H7 (cell line): ENCODE data around the gene CBX8. TPM values are rescaled to one million over a fixed set of nuclear protein-coding genes. Genes with fewer than 3 reads are reported as not detected.

ENCODE experiments used
- DNase-seq: peaks from one replicate; pipeline ENCODE4 v3.0.0; 2012
- H3K27me3 ChIP-seq: 2 replicates; pipeline ENCODE4 v1.6.0; 2011; ENCODE audit warnings: mild to moderate bottlenecking, low read length; ENCODE audit not compliant: control insufficient read depth, insufficient read depth
- H3K36me3 ChIP-seq: replicated peaks from 2 replicates; pipeline ENCODE4 v1.5.1; 2011; ENCODE audit warnings: low read length; ENCODE audit not compliant: control insufficient read depth, insufficient read depth
- H3K4me3 ChIP-seq: 2 replicates; pipeline ENCODE4 v1.5.1; 2011; ENCODE audit warnings: low read depth, mild to moderate bottlenecking, control low read depth, low read length, moderate library complexity; ENCODE audit not compliant: insufficient read depth
- total RNA-seq: library from RNA; depleted of rRNA; stranded (reverse); fragments of >200 nt; shearing (Covaris generic); gene quantifications from 2 replicates; pipeline ENCODE4 v1.2.3, GENCODE V29; 2014; rRNA removed

CBX8 gene
- 1.4 and 1.9 TPM in 2 replicates for total RNA-seq

DNA sequence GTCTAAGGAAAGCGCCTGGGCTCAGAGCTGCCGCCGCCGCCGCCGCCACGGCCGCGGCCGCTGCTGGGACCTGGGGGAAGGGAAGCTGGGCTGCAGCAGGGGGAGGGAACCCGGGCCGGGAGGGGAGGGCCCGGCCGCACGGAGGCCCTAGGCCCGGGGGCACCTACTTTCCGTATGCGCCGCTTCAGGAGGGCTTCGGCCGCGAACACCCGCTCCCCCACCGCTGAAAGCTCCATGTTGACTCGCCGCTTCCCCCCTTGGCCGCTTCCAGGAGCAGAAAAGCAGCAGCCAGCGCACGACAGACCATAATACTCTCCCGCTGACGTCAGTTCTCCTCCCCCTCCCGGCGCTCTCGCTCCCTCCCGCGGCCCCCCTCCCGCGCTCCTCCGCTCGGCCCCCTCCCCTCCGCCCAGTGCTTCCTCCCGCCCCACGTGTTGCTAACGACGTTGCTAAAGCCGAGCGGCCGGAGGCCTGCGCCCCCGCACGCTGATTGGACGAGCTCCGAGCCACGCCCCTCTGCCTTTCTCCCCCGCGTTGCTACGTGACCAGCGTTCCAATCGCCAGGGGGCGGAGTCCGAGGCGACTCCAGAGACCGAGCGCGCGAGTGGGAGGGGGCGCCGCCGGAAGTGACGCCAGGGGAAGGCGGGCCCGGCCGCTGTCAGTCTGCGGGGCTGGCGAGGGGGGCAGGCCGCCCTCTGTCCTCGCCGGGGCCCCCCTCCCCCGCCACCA is at the start of gene CBX8:
TSS of gene CBX8 (minus strand) at position 315 of the 729 bp plus-strand sequence. CDS start at position 236, 79 bp downstream.
- H3K4me3 ChIP-seq, result peak within 1 kb of the TSS; percentile 71
- H3K27me3 ChIP-seq, result peaks cover 91% of the 10 kb centered on the region
- peak; percentile 100 for DNase-seq
- no peaks in the 10 kb centered on the region for H3K36me3 ChIP-seq

DNA sequence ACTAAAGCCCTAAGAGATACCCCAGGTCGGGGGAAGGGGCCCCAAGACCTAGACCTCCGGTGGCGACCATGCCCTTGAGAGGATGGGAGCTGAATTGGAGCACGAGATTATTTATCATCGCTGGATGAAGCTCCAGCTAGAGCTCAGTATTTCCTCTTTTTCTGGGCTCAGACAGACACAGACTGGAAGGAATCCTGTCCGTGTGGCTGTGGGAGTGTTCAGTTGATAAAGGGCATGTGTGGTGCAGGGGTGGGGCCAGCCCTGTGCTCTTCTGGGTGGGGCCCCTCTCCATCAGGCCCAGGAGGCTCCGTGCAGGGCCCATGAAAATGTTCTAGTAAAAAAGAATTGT is 48.7 kb upstream of the CBX8 start:
- H3K4me3 ChIP-seq, result no peak overlapping the region
- no peak for DNase-seq
- no peaks in the 10 kb centered on the region for H3K36me3 ChIP-seq
- peaks cover 55% of the 10 kb centered on the region for H3K27me3 ChIP-seq

DNA sequence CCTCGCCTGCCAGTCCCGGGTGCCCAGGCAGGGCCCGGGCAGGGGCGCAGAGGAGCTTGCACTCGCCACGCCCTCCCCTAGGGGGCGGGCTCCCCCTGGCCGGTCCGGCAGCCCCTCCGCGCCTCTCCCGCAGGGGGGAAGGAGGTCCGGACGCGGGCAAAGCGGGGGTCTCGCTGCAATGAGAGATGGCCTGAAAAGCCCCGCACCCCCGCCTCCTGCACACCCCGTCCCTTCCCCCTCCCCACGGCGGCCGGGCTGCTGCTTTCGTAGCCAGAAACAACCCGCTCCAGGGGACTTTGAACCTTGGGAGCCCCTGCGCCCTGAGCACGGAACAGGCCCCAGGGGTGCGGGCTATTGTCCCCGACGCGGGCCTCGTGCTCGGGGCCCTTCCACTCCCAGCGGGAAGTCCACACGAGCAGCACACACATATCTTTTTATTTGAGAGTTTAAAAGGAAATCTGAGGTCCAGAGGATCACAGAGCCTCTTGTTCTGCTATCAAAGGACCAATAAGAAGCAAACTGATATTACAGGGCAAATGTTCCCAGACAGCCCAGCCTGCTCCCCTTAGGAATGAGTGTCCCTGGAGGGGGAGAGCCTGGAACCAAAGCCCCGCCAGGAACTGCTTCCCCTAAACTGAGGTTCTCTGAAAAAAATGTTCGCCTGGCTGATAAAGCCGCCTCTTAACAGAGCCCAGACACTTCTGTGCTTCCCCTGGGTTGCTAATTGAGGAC is 48.2 kb upstream of the CBX8 start:
- peak overlapping the region; percentile 23 for H3K4me3 ChIP-seq
- peak; percentile 99 for DNase-seq
- peaks cover 60% of the 10 kb centered on the region for H3K27me3 ChIP-seq
- H3K36me3 ChIP-seq, result no peaks in the 10 kb centered on the region

DNA sequence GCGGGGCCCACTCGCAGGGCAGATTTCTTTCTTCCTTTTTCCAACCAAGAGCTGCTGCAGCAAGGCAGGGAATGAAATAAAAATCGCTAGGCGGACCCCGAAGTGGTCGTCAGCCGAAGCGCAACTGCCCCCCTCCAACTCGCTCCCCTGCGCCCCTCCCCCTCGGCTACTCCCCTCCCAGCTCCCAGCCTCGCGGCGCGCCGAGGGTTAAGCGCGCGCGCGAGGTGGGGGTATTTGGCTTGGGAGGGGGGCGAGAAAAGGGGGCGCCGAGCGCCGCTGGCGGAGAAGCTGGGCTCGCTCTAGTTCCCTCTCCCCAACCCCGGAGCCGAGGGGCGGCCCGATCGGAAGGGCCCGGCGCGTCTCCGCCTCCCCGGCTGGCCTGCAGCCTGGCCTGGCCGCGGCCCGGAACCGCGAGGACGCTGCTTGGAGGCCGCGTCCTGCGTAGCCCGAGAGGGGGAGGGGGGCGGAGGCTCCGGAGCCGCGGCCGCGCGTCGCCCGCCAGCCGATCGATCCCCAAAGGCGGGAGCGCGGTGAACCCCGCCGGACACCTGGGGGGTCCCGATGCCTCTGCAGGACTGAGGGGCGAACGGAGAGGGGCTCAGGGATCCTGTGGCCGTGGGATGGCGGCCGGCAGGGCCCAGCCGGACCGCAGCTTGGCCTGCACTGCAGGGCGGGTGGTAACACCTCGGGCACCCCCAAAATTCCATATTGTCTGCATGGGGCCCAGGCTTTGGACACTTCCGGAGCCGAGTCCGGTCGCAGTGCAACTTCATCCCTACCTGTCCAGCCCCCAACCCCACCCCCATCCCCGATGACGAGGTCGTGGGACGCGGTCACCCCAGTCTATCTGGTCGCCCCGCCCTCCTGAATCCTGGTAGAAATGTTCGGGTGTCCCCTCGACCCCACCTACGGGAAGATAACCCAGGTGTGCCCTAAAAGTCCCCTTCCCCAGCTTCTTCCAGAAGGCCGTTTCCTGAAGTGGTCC is 47.2 kb upstream of the CBX8 start:
- no peaks in the 10 kb centered on the region for H3K36me3 ChIP-seq
- H3K4me3 ChIP-seq, result peak overlapping the region; percentile 48
- H3K27me3 ChIP-seq, result peaks cover 66% of the 10 kb centered on the region
- DNase-seq, result peak; percentile 92

DNA sequence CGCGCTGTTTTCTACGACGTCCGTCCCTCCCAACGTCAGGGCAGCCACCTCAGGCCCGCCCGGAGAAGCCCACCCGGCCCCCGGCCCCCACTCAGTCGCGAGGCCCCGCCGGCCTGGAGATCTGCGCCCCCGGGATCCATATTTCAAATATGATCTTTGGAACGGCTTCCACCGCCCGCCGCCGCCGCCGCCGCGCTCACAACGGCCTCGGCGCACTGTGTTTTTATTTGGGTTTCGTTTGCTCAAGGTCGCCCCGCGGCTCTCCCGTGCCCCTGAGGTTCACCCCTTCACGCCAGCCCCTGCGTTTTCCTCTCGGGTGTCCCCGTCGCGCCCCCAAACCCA is 46.6 kb upstream of the CBX8 start:
- no peaks in the 10 kb centered on the region for H3K36me3 ChIP-seq
- no peak for DNase-seq
- peaks cover 66% of the 10 kb centered on the region for H3K27me3 ChIP-seq
- H3K4me3 ChIP-seq, result peak overlapping the region; percentile 48

DNA sequence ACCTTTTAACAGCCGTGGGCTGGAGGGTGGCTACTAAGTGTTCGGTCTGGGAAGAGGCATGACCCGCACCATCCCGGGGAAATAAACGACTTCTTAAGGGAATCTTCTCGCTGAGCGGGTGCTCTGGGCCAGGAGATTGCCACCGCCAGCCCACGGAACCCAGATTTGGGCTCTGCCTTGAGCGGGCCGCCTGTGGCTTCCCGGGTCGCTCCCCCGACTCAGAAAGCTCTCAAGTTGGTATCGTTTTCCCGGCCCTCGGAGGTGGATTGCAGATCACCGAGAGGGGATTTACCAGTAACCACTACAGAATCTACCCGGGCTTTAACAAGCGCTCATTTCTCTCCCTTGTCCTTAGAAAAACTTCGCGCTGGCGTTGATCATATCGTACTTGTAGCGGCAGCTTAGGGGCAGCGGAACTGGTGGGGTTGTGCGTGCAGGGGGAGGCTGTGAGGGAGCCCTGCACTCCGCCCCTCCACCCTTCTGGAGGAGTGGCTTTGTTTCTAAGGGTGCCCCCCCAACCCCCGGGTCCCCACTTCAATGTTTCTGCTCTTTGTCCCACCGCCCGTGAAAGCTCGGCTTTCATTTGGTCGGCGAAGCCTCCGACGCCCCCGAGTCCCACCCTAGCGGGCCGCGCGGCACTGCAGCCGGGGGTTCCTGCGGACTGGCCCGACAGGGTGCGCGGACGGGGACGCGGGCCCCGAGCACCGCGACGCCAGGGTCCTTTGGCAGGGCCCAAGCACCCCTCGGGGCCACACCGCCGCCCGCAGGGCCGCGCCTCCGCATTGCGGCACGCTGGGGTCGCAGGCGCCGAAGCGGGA is 46.0 kb upstream of the CBX8 start:
- Histone ChIP-seq H3K27me3 (peaks cover 71% of the 10 kb centered on the region), H3K4me3 (peak overlapping the region; percentile 48; the same call in 1 of the 2 replicates)
- peak; percentile 84 for DNase-seq

DNA sequence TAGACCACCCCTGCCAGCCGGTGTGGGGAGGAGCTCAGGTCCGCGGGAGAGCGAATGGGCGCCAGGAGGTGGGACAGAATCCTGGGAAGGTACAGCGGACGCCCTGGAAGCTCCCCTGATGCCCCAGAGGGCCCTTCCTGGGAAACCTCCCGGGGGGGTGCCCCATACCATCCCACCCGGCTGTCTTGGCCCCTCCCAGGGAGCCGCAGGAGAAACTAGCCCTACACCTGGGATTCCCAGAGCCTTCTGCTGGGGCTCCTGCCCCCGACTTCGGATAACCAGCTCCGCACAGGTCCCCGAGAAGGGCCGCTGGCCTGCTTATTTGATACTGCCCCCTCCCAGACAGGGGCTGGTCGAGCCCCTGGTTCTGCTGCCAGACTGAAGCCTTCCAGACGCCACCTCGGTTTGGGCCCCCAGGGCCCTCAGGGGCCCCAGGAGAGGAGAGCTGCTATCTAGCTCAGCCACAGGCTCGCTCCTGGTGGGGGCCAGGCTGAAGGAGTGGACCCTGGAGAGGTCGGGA is 45.3 kb upstream of the CBX8 start:
- H3K4me3 ChIP-seq, result no peak overlapping the region
- DNase-seq, result peak; percentile 86
- peaks cover 77% of the 10 kb centered on the region for H3K27me3 ChIP-seq
- H3K36me3 ChIP-seq, result no peaks in the 10 kb centered on the region

More for the DNA sequence above, 46.0 kb upstream of the CBX8 start:
- H3K36me3 ChIP-seq, result no peaks in the 10 kb centered on the region

DNA sequence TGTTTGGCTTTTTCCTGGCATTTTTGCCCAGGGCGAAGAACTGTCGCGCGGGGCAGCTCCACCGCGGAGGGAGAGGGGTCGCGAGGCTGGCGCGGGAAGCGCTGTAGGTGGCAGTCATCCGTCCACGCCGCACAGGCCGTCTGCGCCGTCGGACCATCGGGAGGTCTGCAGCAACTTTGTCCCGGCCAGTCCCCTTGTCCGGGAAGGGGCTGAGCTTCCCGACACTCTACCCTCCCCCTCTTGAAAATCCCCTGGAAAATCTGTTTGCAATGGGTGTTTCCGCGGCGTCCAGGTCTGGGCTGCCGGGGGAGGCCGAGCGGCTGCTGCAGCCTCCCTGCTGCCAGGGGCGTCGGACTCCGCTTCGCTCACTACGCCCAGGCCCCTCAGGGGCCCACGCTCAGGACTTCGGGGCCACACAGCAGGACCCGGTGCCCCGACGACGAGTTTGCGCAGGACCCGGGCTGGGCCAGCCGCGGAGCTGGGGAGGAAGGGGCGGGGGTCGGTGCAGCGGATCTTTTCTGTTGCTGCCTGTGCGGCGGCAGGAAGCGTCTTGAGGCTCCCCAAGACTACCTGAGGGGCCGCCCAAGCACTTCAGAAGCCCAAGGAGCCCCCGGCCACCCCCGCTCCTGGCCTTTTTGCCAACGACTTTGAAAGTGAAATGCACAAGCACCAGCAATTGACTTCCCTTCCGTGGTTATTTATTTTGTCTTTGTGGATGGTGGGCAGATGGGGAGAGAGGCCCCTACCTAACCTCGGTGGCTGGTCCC is 44.7 kb upstream of the CBX8 start:
- no peaks in the 10 kb centered on the region for H3K36me3 ChIP-seq
- peak overlapping the region; percentile 5; the same call in 1 of the 2 replicates for H3K4me3 ChIP-seq
- DNase-seq, result peak; percentile 82
- H3K27me3 ChIP-seq, result peaks cover 84% of the 10 kb centered on the region

DNA sequence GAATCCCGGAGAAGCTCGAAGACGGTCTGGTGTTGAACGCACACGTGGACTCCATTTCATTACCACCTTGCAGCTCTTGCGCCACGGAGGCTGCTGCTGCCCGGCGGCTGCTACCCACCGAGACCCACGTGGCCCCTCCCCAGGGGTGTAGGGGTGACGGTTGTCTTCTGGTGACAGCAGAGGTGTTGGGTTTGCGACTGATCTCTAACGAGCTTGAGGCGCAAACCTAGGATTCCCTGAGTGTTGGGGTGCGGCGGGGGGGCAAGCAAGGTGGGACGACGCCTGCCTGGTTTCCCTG is 44.1 kb upstream of the CBX8 start:
- DNase-seq, result no peak
- no peak overlapping the region for H3K4me3 ChIP-seq
- no peaks in the 10 kb centered on the region for H3K36me3 ChIP-seq
- peaks cover 84% of the 10 kb centered on the region for H3K27me3 ChIP-seq

DNA sequence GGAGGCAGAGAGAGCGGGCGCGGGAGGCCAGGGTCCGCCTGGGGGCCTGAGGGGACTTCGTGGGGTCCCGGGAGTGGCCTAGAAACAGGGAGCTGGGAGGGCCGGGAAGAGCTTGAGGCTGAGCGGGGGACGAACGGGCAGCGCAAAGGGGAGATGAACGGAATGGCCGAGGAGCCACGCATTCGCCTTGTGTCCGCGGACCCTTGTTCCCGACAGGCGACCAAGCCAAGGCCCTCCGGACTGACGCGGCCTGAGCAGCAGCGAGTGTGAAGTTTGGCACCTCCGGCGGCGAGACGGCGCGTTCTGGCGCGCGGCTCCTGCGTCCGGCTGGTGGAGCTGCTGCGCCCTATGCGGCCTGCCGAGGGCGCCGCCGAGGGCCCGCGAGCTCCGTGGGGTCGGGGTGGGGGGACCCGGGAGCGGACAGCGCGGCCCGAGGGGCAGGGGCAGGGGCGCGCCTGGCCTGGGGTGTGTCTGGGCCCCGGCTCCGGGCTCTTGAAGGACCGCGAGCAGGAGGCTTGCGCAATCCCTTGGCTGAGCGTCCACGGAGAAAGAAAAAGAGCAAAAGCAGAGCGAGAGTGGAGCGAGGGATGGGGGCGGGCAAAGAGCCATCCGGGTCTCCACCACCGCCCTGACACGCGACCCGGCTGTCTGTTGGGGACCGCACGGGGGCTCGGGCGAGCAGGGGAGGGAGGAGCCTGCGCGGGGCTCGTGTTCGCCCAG is 43.6 kb upstream of the CBX8 start:
- H3K27me3 ChIP-seq, result peaks cover 84% of the 10 kb centered on the region
- no peak overlapping the region for H3K4me3 ChIP-seq
- DNase-seq, result peak; percentile 81
- H3K36me3 ChIP-seq, result no peaks in the 10 kb centered on the region

DNA sequence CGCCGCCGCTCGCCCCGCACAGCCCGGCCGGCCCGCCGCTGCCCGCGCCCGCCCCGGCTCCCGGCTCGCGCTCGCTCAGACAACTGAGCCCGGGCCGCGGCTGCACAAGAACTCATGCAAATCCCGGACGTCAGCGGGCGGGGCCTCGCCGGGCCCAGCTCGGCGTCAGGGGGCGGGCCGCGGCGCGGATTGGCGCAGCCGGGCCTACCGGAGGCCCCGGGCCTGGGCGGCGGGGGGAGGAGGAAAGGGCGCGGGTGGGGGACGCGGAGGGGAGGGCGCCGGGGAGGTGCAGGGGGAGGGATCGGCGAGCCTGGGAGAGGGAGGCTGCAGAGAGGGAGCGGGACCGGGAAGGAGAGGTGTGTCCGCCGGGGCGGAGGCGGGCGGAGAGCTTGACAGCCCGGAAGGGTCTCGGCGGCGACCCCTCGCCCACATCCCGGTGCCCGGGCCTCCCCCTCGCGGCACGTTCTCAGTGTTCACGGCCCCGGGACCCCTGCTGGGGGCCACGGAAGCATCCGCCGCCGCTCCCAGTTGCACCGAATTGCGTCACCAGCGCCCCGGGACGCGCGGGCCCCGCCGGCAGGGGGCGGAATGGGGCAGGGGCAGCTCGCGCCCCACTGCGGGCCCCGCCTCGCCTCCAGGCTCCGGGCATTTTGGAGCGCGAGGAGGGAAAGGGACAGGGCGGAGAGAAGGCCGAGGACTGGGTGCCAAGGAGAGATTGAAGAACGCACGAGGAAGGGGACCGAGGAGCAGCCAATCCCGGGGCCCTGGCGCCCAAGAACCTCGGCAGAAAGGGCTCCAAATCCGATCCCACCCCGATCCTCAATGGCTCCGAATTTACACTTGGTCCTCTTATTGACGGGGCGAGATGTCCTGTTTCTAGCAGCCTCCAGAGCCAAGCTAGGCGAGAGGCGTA is 42.7 kb upstream of the CBX8 start, which contains the start of gene CBX4:
TSS of gene CBX4 (minus strand) at position 85 of the 913 bp plus-strand sequence. CDS start 189 bp downstream, outside the sequence.
- H3K27me3 ChIP-seq, result peaks cover 85% of the 10 kb centered on the region
- peak; percentile 99 for DNase-seq
- no peaks in the 10 kb centered on the region for H3K36me3 ChIP-seq
- peak within 1 kb of the TSS; percentile 50 for H3K4me3 ChIP-seq
